GM08714 (cell line): ENCODE measurements around the gene DTD1.

ENCODE experiments used
- H3K4me3 ChIP-seq: fragments of 200-500 bp; sonication (Bioruptor generic); 2 replicates; pipeline ENCODE4 v1.5.1; 2014; ENCODE audit warnings: mild to moderate bottlenecking, low read length, inconsistent platforms
- ZNF274 ChIP-seq: IDR thresholded peaks from 2 replicates; pipeline ENCODE4 v1.6.1; 2012; ENCODE audit warnings: mild to moderate bottlenecking, low read depth, low read length

The DTD1 gene

DNA sequence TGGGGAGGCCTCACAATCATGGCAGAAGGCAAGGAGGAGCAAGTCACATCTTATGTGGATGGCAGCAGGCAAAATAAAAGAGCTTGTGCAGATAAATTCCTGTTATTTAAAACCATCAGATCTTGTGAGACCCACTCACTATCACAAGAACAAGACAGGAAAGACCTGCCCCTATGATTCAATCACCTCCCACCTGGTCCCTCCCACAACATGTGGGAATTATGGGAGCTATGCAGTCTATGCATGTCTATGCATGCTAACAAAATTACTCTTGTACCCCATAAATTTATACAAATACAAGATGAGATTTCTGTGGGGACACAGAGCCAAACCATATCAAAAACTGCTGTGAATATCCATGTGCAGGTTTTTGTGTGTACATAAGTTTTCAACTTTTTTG lies 200.2 kb downstream of the DTD1 start:
- H3K4me3 ChIP-seq, result no peak overlapping the region
- no peak for TF ChIP-seq ZNF274

DNA sequence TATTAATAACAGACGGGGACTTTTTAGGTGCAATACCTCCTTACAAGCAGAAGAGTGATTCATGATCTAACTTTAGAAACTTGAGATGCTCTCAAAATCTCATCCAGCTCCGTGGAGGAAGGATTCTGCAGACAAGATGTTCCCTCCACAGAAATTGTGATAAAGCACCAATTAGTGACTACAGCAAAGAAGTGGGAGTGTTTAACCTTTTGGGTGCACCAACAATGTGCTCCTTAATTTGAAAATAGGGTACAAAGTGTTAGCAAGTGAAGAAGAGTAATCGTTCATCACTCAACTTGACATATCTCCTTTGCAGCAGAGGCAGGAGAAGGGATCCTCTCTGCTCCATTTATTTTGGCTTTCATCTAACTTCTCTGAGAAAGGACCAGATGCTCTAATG lies 202.9 kb downstream of the DTD1 start:
- no peak for TF ChIP-seq ZNF274
- H3K4me3 ChIP-seq, result no peak overlapping the region

DNA sequence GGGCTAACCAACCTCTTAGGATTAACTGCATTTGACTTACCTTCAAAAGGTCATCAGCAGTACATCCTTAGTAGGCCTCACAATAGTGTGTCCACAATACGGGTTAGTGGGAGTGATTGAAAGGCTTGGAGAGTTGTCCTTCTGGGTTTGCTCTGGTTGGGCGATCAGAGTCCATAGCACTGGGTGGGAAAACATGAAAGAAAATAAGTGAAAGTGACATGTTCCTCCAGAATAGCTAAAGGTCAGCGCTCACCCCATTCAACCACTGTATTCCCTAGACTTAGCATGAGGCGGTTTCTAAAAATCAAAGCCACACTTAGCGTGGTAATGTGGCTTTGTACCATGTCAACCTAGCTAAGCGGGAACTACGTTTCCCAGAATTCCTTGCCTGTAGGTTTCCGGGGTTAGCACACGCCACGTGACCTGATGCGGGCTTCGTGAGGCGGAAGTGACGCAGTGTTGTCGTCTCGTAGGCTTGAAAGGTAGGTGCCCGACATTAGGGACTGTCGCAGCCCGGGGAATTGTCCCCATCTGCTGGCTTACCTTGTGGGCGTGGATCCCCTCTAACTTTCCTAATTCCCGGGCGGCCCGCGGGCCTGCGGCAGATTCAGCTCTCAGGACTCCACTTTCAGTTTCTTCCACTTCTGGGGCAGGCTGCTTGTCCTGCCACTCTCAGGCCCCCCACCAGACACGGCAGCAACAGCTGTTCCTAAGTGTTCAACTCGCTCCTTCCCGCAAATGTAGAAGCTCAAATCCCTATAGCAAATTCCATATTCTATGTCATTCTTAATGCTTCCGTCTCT lies 206.0 kb downstream of the DTD1 start:
- no peak for TF ChIP-seq ZNF274

DNA sequence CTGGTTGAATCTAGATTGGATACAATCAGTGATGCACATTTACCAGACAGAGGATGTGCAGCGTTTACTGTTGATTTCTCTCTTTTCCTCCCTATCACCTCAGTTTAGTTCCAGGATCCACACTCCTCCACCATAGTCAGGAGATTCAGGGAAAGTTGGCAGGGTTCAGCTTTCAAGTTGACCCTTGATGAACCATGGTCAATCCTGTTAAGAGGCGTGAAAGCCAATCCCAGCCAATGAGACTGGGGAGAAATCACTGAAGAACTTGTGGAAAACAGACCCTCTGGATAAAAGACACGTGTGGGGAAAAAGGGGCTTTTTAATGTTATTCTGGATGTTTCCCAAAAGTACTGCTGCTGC lies 206.6 kb downstream of the DTD1 start:
- H3K4me3 ChIP-seq, result peak overlapping the region; percentile 98
- TF ChIP-seq ZNF274, result no peak

More for the DNA sequence above, 206.0 kb downstream of the DTD1 start:
- peak overlapping the region; percentile 98 for H3K4me3 ChIP-seq

DNA sequence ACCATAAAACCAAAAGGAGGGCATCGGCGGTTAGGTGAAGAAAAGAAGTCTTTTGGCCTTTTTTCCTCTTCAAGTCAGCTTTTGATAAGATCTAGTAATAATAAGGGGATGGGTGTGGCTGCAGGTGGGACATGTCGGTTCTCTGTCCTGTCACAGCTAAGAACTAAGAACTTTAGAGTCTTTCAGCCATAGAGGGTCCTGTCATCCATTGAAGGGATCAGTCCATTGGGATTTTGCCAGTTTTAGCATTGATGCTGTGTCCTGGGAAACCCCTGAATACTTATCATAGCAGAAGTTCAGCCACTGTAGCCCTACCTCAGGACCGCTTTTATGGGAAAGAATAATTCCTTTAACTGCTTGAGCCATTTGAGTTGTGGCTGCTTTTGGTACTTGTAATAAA lies 207.5 kb downstream of the DTD1 start:
- H3K4me3 ChIP-seq, result no peak overlapping the region
- TF ChIP-seq ZNF274, result no peak

DNA sequence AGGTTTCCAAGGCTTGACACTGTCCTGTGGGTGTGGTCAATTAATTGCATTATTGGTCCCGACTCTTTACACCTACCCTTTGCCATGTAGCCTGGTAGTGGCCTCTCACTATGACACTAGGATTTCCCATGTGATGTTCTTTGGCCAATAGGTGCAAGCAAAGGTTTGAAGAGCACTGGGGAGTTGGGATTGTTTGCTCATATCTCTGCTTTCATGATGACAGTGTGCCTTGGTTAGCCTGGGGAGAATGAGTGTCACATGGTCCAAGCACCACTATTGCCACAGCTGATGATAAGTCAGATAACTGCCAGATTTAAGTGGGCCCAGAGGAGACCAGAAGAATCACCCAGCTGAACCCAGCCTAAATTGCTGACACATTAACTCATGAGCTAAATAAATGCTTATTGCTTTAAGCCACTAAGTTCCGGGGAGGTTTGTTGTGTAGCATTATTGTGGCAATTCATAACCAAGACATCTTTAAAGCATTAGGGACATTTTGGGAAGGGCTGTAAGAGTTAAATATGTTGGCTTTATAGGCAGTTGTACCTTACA lies 208.5 kb downstream of the DTD1 start:
- H3K4me3 ChIP-seq, result no peak overlapping the region
- TF ChIP-seq ZNF274, result no peak

DNA sequence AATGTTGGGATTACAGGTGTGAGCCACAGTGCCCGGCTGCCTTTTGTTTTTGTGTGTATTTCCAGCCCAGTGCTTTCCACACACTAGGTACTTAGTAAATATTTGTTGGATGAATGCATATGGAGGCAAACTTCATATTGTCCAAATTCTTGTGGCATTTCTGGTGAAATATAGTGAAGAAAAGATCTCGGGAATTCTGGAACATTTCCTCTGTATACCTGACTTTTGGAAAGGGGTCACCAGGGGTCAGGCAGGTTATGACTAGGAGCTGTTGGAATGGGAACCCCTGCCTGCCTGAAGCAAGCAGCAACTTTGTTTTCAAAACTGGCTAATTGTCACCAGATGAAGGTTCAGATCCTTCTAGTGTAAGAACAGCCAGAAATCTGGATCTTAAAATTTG lies 213.7 kb downstream of the DTD1 start:
- no peak overlapping the region for H3K4me3 ChIP-seq
- no peak for TF ChIP-seq ZNF274

DNA sequence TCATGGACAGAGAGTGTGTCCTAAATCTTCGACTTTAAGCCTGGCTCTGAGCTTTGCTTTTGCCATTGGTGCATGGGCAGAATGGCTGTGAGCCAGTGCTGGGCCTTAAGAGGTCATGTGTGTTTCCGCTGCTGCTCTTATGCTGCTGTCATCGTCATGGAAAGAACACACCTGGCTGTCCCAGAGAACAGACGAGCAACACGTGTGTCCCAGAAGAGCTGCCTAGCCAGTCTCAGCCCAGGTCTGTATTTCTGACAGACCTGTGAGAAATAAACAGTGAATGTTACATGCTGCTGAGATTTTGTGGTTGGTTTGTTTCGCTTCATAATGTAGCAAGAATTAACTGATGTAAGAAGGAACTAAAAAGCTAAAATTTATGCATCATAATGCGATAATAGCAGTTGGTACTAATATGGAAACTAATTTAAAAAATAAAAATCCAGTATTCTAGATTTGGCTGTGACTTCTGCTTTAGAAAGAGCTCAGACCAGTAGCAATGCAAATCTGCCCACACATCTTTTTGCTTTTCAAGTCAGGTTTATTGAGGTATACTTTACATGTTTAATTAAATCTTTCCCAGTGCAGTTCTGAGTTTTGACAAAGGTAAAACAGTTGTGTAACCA lies 214.3 kb downstream of the DTD1 start:
- H3K4me3 ChIP-seq, result no peak overlapping the region
- TF ChIP-seq ZNF274, result no peak

DNA sequence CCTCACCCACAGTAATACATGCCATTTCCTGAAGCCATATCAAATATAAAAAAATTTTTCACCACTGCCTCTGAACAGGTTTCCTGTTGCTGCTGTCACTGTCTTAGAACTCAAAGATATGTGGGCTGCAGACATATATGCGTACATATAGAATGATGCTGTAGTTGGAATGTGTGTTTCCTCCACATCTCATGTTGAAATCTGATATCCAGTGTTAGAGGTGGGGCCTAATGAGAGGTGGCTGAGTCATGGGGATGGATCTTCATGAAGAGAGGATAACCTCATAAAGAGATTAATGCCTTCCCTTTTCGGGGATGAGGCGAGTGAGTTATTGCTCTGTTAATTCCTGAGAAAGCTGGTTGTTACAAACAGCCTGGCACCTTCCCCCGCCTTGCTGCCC lies 218.0 kb downstream of the DTD1 start:
- TF ChIP-seq ZNF274, result no peak

DNA sequence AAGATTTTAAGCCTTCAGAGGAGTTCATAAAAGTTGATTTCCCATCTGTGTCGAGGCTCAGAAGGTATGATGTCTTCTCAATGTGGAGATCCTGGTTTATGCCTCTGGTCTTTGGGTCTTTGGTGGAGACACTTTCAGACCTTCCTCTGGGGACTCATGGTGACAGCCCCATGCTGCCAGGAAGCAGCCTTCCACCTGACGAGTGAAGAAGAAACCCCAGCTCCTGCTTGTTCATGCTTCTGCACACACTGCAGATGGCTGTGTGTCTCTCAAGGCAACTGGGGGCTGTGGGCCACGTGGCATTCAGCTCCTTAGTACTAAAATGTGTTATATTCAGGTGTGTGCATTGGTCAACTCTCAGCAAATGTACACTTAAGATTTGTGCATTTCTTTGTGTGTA lies 220.9 kb downstream of the DTD1 start:
- no peak for TF ChIP-seq ZNF274

More for the DNA sequence above, 218.0 kb downstream of the DTD1 start:
- H3K4me3 ChIP-seq, result no peak overlapping the region

DNA sequence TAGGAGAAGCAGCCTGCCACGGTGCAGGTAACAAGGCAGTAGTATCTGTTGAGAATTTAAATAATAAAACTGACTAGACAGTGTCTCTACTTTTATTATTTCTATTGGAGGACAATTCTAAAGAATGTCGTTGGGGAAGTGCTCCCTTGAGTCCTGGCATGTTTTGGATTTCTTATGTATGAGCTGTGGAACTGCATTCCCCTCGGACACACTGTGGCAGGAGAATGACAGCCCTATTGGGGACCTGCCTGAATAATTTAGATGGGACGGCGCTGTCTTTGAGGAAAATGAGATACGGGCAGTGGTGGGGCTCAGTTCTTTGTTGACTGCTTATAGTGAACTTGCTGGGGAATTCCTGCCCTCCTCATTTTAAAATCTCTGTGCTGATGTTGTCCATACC lies 223.3 kb downstream of the DTD1 start:
- no peak overlapping the region for H3K4me3 ChIP-seq
- no peak for TF ChIP-seq ZNF274

More for the DNA sequence above, 220.9 kb downstream of the DTD1 start:
- H3K4me3 ChIP-seq, result no peak overlapping the region

DNA sequence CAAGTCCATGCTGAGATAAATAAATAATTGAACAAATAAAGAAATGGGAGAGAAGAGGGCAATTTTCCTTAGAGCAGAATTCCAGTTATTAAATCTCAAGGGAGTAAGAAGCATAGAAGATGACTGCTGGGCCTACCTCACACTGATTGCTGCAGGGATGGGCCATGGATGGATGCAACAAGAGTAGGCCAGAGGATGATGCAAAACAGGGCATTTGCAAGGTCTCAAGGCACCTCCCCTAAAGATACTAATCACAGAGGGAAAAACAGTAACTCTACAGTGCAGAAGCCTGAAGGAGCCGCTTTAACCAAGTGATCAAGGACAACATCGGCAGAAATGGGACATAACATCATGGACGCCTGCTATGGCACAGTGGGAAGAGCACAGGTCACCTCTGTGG lies 224.1 kb downstream of the DTD1 start:
- no peak overlapping the region for H3K4me3 ChIP-seq
- TF ChIP-seq ZNF274, result no peak

DNA sequence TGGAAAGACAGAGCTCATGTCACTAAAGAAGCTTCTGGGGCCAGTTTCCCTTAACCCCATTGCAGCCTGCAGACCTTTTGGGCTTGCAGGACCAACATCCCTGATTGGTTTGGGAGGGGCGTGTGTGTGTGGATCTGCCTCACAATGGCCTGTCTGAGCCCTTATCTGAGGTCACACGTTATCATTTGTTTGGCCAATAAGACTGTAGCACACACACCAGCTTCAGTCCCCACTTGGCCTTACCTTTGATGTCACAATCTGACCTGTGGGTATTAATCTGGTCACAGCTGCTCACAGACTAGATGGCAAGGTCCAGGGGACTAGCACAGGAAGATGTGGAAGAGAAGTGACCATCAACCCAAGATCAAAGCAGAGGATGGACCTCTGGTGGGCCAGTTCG lies 225.6 kb downstream of the DTD1 start, which contains the start of gene SCP2D1:
Gene SCP2D1 (plus strand): TSS at position 301 of the 400 bp plus-strand sequence. CDS start 33 bp downstream, at position 334.
- TF ChIP-seq ZNF274, result no peak
- no peak within 1 kb of the TSS for H3K4me3 ChIP-seq

DNA sequence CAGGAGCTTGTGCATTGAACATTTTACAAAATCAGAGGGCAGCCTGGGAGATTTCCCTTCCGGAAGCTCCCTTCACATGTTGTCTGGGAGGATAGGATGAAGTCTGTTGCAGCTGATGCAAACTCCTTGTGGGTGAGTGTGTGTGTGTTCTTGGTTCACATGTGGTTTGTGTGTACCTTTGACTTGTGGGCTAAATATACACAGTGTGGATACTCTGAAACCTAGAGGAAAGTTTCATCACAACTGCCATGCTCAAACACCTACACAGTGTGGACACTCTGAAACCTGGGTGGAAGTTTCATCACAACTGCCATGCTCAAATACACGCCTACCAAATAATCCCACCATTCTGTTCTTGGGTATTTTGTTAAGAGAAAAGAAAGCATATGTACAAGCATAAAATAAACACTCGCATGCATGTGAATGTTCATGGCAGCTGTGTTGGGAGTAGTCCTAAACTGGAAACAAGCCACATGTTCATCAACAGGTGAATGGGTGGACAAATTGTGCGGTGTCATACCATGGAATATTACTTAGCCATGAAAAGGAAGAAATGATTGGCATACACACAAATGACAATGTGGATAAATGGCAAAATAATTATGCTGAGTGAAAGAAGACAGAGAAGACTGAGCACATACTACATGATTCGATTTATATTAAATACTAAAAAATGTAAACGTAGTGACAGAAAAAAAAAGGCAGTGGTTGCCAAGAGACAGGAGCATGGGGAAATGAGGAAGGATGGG lies 227.5 kb downstream of the DTD1 start:
- TF ChIP-seq ZNF274, result no peak
- H3K4me3 ChIP-seq, result no peak overlapping the region
